Suprapubic skin (tissue), 4 donors: ENCODE measurements around the gene NLRC5. TPM values are rescaled to one million over a fixed set of nuclear protein-coding genes. Genes with fewer than 3 reads are reported as not detected.

Experiments
- DNase-seq, 2 donors: peaks; one replicate each; pipeline ENCODE4 v3.0.0-alpha.2; 2019; ENCODE audit warnings: low spot score in 2 of 2
- H3K27ac ChIP-seq: fragments of 200-600 bp; sonication (generic); one replicate; pipeline ENCODE4 v1.5.1; 2019
- H3K27me3 ChIP-seq: fragments of 200-600 bp; sonication (generic); one replicate; pipeline ENCODE4 v1.5.1; 2019
- H3K36me3 ChIP-seq: fragments of 200-600 bp; sonication (generic); one replicate; pipeline ENCODE4 v1.5.1; 2019
- H3K4me1 ChIP-seq: fragments of 200-600 bp; sonication (generic); one replicate; pipeline ENCODE4 v1.5.1; 2019
- H3K4me3 ChIP-seq: fragments of 200-600 bp; sonication (generic); one replicate; pipeline ENCODE4 v1.5.1; 2019; ENCODE audit warnings: mild to moderate bottlenecking
- H3K9me3 ChIP-seq: fragments of 200-600 bp; sonication (generic); one replicate; pipeline ENCODE4 v1.5.1; 2019
- CTCF ChIP-seq, 2 donors: fragments of 200-600 bp in 1 of 2; fragments of 450-650 bp in 1 of 2; sonication (generic) in 1 of 2; IDR thresholded peaks; one replicate each; pipeline ENCODE4 v1.5.1; 2016 to 2019; ENCODE audit warnings: antibody characterized with exemption in 2 of 2, mild to moderate bottlenecking in 1 of 2, moderate library complexity in 1 of 2
- EP300 ChIP-seq: sonication (generic); formaldehyde crosslinking; IDR thresholded peaks from one replicate; pipeline ENCODE4 v1.6.1; 2017; ENCODE audit warnings: antibody characterized with exemption
- POLR2A ChIP-seq, 2 donors: fragments of 450-650 bp; IDR thresholded peaks; one replicate each; pipeline ENCODE4 v1.6.1; 2017; ENCODE audit warnings: antibody characterized with exemption in 2 of 2, mild to moderate bottlenecking in 2 of 2, moderate library complexity in 2 of 2
- POLR2AphosphoS5 ChIP-seq, 3 donors: sonication (generic); formaldehyde crosslinking; IDR thresholded peaks; one replicate each; pipeline ENCODE4 v1.6.1; 2017; ENCODE audit warnings: antibody characterized with exemption in 3 of 3
- WGBS: methylation state at CpG from one replicate; pipeline ENCODE4 v1.1.5; 2018; 5-methylcytosine and 5-hydroxymethylcytosine counted together
- total RNA-seq, 4 donors: library from RNA; depleted of rRNA; stranded (reverse); fragments of >200 nt; gene quantifications; one replicate each; pipeline ENCODE4 v1.1.0, GENCODE V29; 2016

The NLRC5 gene
- total RNA-seq, 4 donors from 2014 or later: 36.9 to 133 (median 54.4) TPM

GRCh38 chr16:56975714-56976113 lies 13.6 kb upstream of the NLRC5 start:
- no peak for DNase-seq
- H3K4me3 ChIP-seq: no peak overlapping the region
- WGBS: 90% methylated on average over 10 of the region's 10 CpGs
- TF ChIP-seq EP300 (no peak), CTCF (IDR thresholded peaks at IDR 0.05) (no peak), POLR2AphosphoS5 (IDR thresholded peaks at IDR 0.05) (no peak)
- no peaks in the 10 kb centered on the region for H3K9me3 ChIP-seq
- no peaks in the 10 kb centered on the region for H3K36me3 ChIP-seq
- H3K27ac ChIP-seq: no peak overlapping the region
- no peaks in the 10 kb centered on the region for H3K27me3 ChIP-seq
- no peaks in the 10 kb centered on the region for H3K4me1 ChIP-seq

DNA sequence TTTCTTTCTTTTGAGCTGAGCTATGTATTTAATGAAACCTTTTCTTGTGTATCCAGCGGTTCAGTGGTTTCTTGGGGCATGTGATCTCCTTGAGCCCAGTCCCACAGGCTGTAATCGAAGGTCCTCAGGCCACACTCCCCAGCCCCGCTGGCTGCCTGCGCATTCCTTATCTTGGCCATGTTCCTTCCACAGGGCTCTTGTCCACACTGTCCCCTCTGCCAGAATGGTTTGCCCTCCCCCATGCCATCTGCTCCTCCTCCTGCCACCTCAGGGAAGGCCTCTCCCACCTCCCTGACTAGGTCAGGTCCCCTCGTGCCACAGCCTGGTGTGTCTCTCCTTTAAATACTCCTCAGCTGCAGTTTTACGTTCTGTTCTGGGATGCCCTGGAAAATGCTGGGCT lies 12.1 kb upstream of the NLRC5 start:
- 77% methylated on average over 6 of the region's 6 CpGs for WGBS
- no peaks in the 10 kb centered on the region for H3K4me1 ChIP-seq

DNA sequence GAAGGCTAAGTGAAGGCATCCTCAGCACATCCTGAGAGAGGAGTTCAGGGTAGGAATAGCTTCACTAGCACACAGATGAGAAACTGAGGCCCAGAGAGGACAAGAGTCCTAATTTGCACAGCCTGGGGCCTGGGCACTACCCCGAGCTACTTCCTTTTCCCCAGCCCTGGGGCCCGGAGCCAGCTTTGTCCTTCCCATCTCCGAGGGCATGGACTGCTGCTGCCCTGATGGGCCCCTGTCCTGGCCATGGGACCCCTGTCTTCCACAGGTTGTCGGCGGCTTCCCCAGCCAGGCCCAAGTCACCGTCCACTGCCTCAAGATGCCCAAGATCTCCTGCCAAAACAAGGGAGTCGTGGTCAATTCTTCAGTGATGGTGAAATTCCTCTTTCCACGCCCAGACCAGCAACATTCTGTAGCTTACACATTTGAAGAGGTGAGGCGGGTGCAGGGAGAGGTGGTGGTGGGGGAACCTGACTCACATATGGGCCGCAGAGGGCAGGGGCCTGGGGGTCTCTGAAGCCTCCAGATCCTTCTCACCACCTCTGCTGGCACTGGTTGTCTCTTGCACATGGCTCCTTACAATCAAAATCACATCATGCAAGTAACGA lies 11.4 kb upstream of the NLRC5 start:
- no peak for DNase-seq
- Histone ChIP-seq H3K4me1 (no peaks in the 10 kb centered on the region), H3K4me3 (no peak overlapping the region), H3K27ac (no peak overlapping the region), H3K27me3 (no peaks in the 10 kb centered on the region), H3K36me3 (no peaks in the 10 kb centered on the region), H3K9me3 (no peaks in the 10 kb centered on the region)
- 90% methylated on average over 11 of the region's 11 CpGs for WGBS
- TF ChIP-seq CTCF (IDR thresholded peaks at IDR 0.05) (no peak), EP300 (no peak), POLR2AphosphoS5 (IDR thresholded peaks at IDR 0.05) (no peak), POLR2A (IDR thresholded peaks at IDR 0.05) (no peak)

More for the DNA sequence above, 12.1 kb upstream of the NLRC5 start:
- H3K27ac ChIP-seq: no peak overlapping the region
- DNase-seq: no peak
- H3K4me3 ChIP-seq: no peak overlapping the region
- H3K36me3 ChIP-seq: no peaks in the 10 kb centered on the region
- TF ChIP-seq CTCF (IDR thresholded peaks at IDR 0.05) (no peak), EP300 (no peak), POLR2AphosphoS5 (IDR thresholded peaks at IDR 0.05) (no peak), POLR2A (IDR thresholded peaks at IDR 0.05) (no peak)
- H3K9me3 ChIP-seq: no peaks in the 10 kb centered on the region
- H3K27me3 ChIP-seq: no peaks in the 10 kb centered on the region

GRCh38 chr16:56980201-56980535 lies 9.2 kb upstream of the NLRC5 start:
- no peak for TF ChIP-seq CTCF (IDR thresholded peaks at IDR 0.05)
- no peak for TF ChIP-seq POLR2AphosphoS5 (IDR thresholded peaks at IDR 0.05)
- no peak for TF ChIP-seq POLR2A (IDR thresholded peaks at IDR 0.05)
- no peak for TF ChIP-seq EP300

GRCh38 chr16:56980792-56981724 lies 8.3 kb upstream of the NLRC5 start:
- Histone ChIP-seq H3K9me3 (no peaks in the 10 kb centered on the region), H3K36me3 (no peaks in the 10 kb centered on the region), H3K27me3 (no peaks in the 10 kb centered on the region), H3K4me3 (no peak overlapping the region), H3K27ac (no peak overlapping the region), H3K4me1 (peaks cover 16% of the 10 kb centered on the region)
- 79% methylated on average over 12 of the region's 16 CpGs for WGBS
- DNase-seq: no peak
- TF ChIP-seq POLR2AphosphoS5 (IDR thresholded peaks at IDR 0.05) (no peak), CTCF (IDR thresholded peaks at IDR 0.05) (no peak), EP300 (no peak), POLR2A (IDR thresholded peaks at IDR 0.05) (no peak)

More at GRCh38 chr16:56980201-56980535, 9.2 kb upstream of the NLRC5 start:
- Histone ChIP-seq H3K27me3 (no peaks in the 10 kb centered on the region), H3K27ac (no peak overlapping the region), H3K36me3 (no peaks in the 10 kb centered on the region), H3K4me3 (no peak overlapping the region), H3K9me3 (no peaks in the 10 kb centered on the region), H3K4me1 (peaks cover 8% of the 10 kb centered on the region)
- no peak for DNase-seq
- WGBS: 93% methylated on average over 4 of the region's 4 CpGs
